NCI-H446 (cell line): Measurements from ENCODE around the gene TRPV4.

Experiments
- DNase-seq, 2 experiments: peaks; one replicate each; lab custom pipeline; 2025; lab: John Stamatoyannopoulos, UW

TRPV4 gene

DNA sequence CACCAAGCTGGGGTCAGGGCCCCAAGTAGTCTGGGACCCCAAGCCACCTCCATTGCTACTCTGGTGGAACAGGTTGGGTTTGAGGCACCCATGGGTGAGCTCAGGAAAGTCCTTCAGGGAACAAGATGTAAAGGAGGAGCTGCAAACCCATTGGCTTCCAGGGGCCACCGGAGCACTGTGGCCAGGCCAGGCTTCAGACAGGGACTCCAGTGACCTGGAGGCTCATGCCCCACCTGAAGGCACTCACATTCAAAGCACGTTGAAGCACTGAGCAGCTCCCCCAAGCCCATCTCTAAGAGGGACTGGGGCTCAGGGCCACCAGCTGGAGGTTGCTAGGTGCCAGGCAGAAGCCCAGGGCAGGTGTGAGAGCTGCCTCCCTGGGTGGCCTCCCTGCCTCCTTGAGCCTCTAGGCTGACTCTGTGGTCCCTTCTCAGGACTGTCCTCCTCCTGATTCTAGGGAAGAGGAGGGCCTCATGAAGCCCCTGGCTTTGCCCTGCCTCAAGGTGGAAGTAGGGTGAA is 70.5 kb downstream of the TRPV4 start:
- no peak for DNase-seq

DNA sequence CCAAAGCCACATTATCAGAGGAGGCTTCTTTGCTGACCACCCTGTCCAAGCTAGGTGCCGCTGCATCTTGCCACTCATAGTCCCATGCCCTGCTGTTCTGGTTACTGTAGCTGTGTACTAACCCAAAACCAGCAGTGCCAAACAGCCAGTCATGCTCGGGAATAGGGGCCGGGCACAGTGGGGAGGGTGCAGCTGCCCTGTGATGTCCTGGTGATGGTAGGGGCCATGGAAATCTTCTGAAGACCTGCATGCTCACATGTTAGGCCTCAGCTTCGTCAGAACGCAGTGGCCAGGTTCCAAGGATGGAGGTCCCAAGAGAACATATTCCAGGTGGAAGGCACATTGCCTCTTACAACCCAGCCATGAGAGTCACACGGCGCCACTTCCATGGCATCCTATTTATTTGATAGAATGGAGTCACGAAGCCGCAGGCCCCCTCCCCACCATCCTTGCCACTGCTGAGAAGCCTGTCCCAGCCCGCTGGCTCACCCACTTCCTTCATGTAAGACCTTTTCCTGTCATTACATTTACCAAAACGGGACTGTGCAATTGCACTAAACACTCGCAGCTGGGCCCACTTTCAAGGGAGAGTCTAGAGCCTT is 71.0 kb downstream of the TRPV4 start:
- DNase-seq = no peak

DNA sequence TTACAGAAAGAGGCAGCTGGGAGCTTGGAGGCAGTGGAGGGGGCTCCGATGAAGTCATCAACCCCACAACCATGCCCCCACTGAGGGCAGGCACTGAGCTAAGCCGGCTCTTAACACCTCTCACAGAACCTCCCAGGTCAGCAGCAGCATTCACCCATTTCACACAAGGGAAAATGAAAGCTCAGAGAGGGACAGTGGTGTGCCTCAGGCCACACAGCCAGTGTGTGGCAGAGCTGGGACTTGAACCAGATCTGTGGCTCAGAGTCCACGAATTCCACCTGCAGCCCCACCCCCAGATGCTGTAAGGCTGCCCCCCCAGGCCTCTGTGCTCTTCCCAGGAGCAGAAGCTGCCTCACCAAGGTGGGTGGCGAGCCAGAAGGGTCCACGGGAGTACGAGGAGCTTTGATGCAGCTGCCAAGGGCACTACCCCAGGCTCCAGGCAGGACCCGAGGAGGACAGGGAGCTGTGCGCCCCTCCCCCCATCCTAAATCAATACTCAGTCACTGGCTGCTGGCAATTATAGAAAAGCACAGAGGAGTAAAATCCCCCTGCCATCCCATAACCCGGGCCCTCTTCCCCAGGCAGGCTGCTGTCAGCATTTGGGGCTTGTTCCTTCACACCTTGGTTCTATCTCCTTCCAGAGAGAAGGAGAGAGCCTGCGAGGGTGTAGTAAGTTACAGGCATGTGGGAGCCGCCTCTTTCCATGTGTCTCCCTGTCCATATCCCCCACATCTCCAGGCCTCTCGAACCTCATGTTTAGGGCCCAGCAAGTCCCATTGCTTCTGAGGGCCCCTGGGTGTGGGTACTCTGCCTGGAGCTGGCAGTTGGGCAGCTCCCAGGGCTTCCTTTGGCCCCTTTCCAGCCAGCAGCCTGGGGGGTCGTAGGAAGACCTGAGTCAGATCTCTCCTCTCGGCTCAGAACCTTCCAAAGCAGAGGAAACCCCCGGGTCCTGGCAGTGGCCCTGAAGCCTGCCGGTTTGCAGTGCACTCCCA is 72.0 kb downstream of the TRPV4 start:
- DNase-seq = no peak

DNA sequence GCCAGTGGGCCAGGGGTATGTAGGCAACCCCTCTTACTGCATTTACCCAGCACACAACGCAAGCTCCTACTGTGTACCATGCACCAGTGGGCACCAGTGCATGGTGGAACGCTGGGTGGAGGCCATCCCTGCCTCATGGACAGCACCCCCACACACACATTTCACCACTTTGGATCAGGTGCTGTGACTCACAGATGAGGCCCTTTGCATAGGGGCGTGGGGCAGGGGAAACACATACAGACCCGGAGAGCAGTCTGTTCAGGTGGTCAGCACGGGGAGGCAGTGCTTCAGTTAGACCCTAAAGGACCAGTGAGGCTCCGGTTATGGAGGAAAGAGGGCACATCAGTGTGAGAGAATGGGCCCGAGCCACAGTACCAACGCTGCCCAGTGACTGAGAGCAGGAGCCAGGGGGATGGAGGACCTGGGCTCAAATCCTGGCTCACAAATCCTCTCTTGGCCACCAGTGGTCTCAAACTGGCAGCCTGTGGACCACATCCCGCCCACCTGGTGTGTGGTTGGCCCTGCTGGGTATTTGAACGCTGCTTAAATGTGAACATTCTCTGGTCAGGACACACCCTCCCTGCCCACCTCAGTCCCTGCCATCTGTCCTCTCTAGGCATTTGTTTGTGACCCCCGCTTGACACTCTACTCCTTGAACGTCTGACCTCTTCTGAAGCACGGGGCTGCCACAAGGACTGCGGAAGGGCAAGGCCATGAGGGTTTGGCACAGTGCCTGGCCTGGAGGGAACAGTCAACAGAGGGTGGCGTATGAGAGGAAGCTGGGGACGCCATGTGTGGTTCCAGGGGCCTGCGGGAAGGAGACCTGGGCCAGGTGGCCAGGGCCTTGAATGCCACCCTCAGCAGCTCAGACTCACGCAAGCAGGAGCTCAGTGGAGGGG is 72.9 kb downstream of the TRPV4 start:
- no peak for DNase-seq

DNA sequence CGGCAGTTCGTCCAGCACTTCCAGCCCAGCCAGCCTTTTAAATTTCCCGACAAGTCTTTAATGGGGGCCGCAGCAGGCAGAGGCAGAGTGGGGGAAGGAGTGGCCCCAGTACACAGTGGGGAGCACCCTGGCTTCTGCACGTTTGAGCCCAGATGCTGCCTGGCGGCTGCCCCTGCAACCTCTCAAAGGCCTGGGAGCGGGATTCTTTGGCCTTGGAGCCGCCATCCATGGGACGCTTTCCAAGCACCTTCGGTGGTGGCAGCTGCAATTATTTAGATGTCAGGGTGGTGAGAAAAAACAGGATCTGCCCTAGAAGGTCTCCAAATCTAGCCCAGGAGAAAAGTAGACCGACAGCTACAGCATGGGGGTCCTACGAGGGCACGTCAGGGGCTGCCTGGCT is 73.6 kb downstream of the TRPV4 start:
- no peak for DNase-seq

DNA sequence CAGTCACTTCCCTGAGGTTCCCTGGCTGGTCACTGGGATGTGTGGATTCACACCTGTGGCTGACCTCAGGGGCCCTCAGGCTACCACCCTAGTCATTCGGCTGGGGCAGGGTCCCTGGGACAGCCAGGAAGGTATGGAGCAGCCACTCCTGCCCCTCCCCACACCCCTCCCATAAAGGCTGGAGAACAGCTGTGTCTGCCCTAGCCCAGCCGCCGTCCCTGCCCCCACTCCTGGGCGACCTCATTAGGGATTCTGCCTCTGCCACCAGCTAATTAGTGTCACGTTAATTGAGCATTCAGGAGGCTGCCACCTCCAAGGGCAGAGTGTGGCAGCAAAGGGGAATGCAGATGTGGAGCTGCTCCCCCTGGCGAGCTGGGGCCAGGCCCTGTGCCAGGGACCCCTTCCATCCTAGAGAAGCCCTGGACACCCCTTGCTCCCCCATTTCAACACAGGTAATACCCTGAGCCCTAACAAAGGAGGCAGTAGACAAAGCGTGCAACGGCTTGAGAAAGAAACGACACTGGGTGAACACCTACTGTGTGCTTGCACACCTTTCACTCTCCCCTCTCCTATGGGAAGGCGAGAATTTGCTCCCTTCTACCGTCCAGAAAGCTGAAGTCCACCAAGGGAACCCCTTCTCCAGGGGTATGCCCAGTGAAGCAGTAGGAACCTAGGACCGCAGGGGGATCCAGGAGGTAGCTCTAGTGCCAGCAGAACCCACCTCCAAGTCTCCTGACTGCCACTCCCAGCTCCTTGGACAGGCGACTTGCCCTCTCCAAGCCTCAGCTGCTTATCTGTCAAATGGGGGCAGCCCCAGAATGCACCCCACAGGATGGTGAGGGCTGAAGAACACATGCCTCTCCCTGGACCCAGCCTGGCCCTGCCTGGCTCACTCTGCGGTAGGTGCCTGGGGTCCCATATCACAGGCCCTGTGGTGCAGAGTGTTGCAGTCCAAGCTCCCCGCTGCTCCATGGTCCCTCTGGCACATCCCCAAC is 74.5 kb downstream of the TRPV4 start:
- no peak for DNase-seq

DNA sequence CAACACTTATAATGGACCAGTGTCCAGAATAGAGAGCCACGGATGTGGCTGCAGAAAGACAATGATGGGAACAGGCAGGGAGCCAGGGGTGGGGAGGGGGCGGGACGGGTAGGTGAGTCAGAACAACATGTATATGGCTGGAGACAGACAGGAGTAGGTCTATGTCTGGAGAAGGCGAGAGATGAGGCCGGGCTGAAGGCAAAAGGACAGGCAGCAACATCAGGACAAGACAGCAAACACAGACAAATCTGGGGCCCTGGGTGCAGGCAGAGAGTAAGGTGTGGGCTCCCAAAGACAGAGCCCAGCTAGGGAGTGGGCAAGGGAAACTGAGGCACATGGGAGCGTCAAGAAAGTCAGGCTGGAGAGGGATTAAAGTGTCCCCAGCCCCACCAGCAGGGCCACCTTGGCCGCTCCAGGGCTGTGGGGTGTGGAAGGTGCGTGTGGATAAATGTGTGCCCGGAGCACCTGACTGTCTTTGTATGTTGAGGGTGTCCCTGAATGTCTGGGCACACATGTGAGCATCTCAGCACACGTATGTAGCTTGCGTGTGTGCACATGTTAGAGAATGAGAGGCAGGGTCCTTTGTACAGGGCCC is 75.4 kb downstream of the TRPV4 start:
- DNase-seq = no peak

DNA sequence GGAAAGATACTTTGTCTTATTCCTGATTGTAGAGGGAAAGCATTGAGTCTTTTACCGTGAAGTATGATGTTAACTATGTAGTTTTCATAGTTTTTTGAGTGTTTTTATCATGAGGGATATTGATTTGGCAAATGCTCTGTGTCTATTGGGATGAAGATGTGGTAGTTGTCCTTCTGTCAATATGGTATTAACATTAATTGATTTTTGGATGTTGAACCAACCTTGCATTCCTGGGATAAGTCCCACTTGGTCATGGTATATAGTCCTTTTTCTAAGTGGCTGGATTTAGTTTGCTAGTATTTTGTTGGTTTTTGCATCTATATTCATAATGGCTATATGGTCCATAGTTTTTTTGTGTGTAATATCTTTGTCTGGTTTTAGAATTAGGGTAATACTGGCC is 76.7 kb downstream of the TRPV4 start:
- no peak for DNase-seq

DNA sequence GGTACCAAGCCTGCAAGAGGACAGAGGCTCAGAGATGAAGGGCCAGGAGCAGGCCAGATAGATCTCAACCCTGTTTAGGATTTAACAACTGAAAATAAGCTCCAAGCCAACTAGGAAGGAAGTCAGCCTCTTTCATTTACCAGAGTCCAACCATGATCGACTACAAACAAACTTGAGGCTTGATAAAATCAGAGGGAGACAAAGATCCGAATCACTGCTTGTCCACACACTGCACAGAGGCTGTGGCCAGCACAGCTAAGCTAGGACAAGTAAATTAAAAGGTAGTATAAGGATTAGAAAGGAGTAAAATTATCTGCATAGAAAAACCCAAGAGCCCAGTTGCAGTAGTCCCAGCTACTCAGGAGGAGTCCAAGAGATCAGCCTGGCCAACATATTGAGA is 79.2 kb downstream of the TRPV4 start:
- DNase-seq = no peak

DNA sequence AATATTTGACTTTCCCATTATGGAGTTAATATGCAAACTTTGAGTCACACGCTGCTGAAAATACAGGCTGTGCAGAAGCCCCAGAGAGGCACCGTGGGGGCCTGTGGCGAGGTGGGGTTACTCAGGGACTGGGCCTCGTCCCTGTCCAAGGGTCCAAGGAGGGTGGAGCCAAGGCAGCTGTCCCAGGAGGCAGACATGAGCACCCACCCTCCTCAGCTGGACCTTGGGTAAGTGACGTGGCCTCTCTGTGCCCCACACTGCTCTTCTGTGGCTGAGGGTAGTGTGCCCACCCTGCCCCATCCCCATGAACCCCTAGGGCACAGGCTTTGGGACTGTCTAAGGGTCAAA is 80.2 kb downstream of the TRPV4 start:
- DNase-seq = no peak

DNA sequence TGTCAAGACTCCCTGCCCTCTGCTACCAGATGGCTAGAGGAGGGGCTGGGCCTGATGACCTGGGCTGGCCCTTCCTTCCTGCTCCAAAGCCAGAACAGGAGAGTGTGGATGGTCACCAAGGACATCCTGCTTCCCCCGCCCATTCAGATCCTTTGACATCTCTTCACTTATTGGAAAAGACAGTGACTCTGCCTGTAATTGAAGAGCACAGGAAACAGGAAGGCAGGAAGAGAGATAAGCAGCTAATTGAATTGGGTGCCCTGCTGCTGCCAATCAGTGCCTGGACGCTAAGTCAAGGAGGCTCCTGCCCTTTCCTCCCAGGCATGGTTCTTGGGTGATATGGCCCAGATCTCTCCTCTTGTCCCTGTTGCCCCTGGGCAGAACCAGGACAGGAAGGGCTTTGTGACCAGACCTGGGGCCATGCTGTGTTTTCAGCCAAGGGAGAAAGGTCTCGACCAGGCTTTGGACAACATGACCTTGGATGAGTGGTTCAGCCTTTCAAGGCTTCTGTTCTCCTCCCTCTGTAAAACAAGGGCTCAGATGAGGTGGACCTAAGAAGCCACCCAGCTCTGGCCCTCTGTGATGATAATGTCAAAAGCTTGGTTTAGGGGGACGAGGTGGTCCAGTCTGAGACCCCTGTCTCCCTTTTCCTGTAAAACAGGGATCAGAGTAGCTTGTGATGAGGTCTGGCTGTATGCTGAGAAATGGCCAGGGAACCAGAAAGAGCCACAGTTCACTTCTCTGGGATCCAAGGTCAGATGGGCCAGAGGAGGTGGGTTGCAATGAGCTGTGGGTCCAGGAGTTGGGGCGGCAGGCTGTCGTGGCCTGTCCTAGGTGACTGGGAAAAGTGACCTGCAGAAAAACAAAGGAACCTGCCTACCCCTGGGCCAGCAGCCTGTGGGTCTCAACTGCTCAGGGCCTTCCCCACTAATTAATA is 80.8 kb downstream of the TRPV4 start:
- DNase-seq = no peak

DNA sequence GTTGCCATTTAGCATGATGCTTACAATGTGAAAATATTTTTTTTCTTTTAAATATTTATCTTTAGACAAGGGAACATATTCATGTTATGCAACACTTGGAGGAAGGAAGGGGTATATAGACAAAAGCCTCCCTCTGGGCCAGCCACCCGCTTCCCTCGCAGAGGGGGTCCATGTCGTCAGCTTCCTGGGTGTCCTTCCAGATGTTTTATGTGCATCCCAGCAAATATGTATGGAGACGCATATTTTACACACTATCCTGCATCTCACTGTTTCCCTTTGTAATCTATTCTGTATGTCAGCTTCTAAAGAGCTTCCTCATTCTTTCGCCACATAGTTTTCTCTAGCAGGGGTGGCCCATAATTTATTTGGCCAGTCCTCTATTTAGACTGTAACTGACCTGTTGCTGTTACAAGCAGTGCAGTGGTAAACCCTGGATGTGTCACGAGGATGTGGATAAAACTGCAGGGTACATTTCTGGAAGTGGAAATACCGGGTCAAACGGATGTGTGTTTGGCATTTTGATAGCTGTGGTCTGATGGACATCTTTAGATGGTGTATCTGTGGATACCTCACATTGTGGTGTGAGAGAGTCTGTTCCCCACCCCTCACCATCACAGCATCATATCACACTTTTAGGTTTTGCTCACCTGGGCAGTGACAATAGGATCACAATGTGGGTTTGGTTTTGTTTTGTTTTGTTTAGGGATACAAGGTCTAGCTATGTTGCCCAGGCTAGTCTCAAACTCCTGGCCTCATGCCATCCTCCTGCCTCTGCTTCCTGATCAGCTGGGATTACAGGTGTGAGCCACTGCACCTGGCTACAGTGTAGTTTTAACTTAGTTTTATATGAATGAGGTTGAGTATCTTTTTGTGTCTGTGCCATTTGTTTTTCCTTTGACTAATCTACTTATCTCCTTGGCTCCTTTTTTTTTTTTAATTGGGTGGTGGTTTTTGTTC is 87.9 kb downstream of the TRPV4 start:
- DNase-seq = no peak

DNA sequence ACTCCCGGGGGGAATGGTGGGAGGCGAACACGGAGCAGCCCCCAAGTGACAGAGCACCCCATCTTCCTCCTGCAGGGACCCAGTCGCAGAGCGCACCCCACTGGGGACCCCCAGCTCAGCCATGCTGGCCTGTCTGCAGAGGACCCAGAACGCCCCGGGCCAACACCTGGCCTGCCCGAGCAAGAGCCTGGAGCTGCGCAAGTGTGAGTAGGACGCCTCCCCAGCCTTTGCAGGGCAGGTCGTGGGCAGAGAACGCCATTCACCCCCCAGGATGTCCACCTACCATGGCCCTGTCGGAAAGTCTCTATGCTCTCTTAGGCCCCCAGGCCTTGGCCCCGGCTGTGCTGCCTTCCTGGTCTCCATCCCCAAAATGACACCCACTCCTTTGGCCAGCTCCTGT is 89.2 kb downstream of the TRPV4 start:
- no peak for DNase-seq

DNA sequence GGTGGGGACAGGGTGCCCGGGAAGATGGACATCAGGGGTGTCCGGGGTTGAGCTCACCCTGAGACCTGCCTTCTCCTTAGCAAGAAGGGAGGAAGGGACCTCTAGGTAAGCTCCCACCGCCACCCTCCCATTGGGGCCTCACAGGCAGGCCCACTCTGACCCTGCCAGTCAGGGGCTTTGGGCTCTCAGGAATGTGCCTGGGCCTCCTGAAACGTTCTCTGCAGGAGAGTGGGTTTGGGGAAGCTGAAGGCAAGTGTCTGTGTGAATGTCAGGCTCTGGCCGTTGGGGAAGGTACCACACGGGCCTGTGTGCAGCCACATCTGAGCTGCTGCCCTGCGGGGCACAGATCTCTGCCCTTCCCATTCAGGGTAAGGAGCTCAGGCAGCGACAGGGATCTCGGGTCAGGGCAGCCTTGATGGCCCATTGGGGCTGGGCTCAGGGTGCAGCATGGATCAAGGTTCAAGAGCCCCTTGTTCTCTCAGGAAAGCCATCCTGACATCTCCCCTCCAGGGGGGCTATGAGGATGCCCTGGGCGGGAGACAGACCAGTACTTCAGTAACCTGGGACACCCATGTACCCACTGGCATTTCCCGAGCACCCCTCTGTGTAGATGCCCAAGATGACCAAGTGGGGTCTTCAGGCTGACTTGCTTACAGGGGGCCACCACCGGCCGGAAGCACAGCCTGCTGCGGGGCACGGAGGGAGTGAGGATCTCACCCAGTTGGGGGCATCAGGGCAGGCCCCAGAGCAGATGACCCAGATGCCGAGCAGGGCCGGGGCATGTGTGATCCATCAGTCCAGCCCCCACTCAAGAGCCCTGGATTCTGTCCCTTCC is 89.9 kb downstream of the TRPV4 start:
- DNase-seq = no peak

DNA sequence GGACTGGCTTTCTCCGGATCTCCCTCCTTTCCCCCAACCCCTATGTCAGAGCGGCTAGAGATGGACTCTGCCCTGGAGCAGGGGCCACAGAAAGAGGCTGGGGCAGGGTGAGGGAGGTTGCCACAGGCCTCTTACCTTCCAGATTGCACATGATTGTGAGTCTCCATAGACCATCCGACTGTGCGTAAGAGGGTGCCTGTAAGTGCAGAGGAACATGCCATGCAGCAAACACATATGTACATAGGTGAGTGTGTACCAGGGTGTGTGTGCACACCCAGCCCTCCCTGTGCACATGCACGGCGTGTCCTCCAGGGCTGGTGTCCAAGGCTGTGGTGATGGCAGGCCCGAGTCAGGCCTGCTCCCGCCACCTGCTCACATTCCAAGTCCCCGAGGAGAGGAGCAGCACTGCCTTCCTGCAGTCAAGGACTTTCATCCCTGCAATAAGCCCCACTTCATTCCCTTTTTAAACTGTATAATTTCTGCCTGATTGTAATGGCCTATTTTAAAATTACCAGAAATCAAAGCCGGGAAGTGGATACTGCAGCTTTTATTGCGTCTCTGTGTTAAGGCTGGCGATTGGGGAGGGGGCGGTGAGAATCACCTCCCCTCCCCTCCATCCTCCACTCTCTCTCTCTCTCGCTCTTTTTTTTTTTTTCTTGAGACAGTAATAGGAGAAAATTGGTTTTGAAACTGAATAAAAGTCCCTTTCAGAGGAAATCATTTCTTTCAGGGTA is 91.1 kb downstream of the TRPV4 start:
- no peak for DNase-seq

DNA sequence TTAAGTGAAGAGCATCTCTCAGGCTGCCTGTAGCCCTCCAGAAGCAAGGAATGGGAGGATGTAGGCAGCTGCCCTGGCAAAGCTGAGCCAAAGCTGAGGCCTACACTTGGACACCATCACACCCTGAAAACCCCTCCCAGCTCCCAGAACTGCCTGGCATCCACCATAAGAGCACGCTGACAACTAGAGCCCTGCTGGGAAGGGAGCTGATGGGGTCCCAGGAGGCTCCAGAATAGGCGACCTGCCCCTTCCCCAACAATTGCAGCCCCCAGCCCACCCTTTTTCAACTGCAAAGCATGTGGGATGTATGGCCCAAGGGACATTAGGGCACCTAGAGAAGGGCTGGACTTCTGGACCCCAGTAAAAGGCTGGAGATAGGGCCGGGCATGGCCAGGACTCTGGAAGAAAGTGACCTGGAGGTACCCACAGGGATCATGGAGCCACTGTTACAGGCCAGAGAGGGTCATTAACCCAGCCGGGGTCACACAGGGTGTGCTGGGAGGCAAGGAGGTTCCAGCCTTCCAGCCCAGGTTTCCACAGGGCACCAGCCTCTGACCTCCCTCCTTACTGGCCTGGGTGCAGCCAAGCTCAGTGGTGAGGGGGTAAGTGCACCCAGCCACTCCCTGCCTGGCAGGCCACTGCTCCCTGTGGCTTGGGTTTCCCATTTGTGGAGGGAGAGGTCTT is 91.8 kb downstream of the TRPV4 start:
- no peak for DNase-seq
